ENCODE data around the gene ZNF491. TPM values are rescaled to one million over a fixed set of nuclear protein-coding genes. Genes with fewer than 3 reads are reported as not detected.
"Not testable (repeated sequence)": the region's sequence is repeated elsewhere in the genome, so short reads cannot be mapped to it uniquely, and the experiment has no call there.

The ZNF491 gene
- total RNA-seq, 2 experiments from 2014 or later: 0.33 to 0.46 TPM

GRCh38 chr19:11814029-11814699, 15.8 kb downstream of the ZNF491 start, which contains the start of gene ZNF440:
Gene ZNF440, plus strand, starts transcription at chr19:11814273. Its CDS starts 175 bp downstream, at chr19:11814448.
- Mint-ChIP-seq H3K36me3 (peaks cover 18% of the 10 kb centered on the region), H3K27me3 (no peaks in the 10 kb centered on the region), H3K9me3 (peaks cover 15% of the 10 kb centered on the region), H3K4me3 (peak within 1 kb of the TSS; percentile 85), H3K27ac (peak within 1 kb of the TSS; percentile 45), H3K4me1 (ENCODE audit: low read depth) (peaks cover 15% of the 10 kb centered on the region)
- CTCF ChIA-PET: interaction anchor here (0.7 to 4.8 kb wide), 2 partner anchors 15 to 110 kb away, joined by 3 to 85 read pairs; partner anchors contain the start of gene ZNF491
- intact Hi-C loops (cut with micrococcal nuclease): loop anchor here (1.0 to 2.0 kb wide), 2 partner anchors 16 to 35 kb away; partner anchors contain the start of genes ZNF439 and ZNF491
- POLR2A ChIA-PET: interaction anchor here (1.4 kb wide), 1 partner anchor 16 kb away, joined by 3 read pairs; the partner anchor contains the start of gene ZNF491
- DNase-seq: peak; percentile 94

GRCh38 chr19:11814700-11815035, 16.3 kb downstream of the ZNF491 start:
- peak overlapping the region; percentile 77 for H3K4me3 Mint-ChIP-seq
- CTCF ChIA-PET: interaction anchor here (4.8 kb wide), 1 partner anchor 15 kb away, joined by 85 read pairs; the partner anchor contains the start of gene ZNF491
- no peak for DNase-seq
- POLR2A ChIA-PET: interaction anchor here (1.4 kb wide), 1 partner anchor 17 kb away, joined by 3 read pairs; the partner anchor contains the start of gene ZNF491
- intact Hi-C loops (cut with micrococcal nuclease): loop anchor here (1.0 to 2.0 kb wide), 2 partner anchors 16 to 34 kb away; partner anchors contain the start of genes ZNF439 and ZNF491
- H3K27ac Mint-ChIP-seq: no peak overlapping the region
- H3K27me3 Mint-ChIP-seq: no peaks in the 10 kb centered on the region
- H3K36me3 Mint-ChIP-seq: peaks cover 18% of the 10 kb centered on the region
- peaks cover 14% of the 10 kb centered on the region for H3K9me3 Mint-ChIP-seq
- peaks cover 15% of the 10 kb centered on the region for H3K4me1 Mint-ChIP-seq (ENCODE audit: low read depth)

DNA sequence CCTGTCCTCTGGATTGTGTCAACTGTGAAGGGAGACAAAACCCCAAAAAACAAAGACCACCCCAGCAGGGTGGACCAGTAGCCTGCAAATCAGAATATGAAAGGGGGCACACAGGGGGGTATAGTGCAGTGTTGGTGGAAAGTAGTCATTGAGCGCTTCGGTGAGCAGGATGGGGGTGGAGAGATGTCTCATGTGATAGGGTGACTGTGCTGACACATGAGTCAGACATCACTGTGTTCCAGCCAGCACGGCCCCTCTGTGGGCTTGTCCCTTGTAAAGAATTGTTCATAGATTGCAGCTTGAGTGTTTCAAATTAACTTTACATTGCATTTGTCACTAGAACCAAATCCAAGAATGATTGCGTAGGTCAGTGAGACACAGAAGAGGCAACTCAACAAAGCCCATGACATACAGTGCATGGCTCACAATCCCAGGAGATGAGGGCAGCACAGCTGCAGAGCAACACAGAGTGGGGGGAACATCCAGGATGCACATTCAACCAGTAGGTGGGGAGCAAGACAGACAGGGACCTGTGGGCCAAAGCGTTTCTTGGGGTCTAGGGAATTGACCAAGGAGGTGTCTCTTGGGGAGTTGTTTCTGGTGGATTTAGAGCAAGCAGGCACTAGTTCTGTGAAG, 23.3 kb downstream of the ZNF491 start:
- H3K27ac Mint-ChIP-seq: no peak overlapping the region
- ChIA-PET POLR2A (no interaction called here), CTCF (no interaction called here)
- no peak overlapping the region for H3K4me3 Mint-ChIP-seq
- peaks cover 3% of the 10 kb centered on the region for H3K4me1 Mint-ChIP-seq (ENCODE audit: low read depth)
- peaks cover 55% of the 10 kb centered on the region for H3K36me3 Mint-ChIP-seq
- intact Hi-C loops (cut with micrococcal nuclease): no loop called here
- H3K9me3 Mint-ChIP-seq: peaks cover 45% of the 10 kb centered on the region
- DNase-seq: no peak
- no peaks in the 10 kb centered on the region for H3K27me3 Mint-ChIP-seq

GRCh38 chr19:11828957-11829876, 30.9 kb downstream of the ZNF491 start:
- H3K4me1 Mint-ChIP-seq (ENCODE audit: low read depth); CTCF ChIA-PET; H3K27ac Mint-ChIP-seq; H3K4me3 Mint-ChIP-seq; DNase-seq; POLR2A ChIA-PET; intact Hi-C loops (cut with micrococcal nuclease); H3K27me3 Mint-ChIP-seq: not testable (repeated sequence)
- peaks cover 79% of the 10 kb centered on the region for H3K9me3 Mint-ChIP-seq
- H3K36me3 Mint-ChIP-seq: peaks cover 80% of the 10 kb centered on the region

DNA sequence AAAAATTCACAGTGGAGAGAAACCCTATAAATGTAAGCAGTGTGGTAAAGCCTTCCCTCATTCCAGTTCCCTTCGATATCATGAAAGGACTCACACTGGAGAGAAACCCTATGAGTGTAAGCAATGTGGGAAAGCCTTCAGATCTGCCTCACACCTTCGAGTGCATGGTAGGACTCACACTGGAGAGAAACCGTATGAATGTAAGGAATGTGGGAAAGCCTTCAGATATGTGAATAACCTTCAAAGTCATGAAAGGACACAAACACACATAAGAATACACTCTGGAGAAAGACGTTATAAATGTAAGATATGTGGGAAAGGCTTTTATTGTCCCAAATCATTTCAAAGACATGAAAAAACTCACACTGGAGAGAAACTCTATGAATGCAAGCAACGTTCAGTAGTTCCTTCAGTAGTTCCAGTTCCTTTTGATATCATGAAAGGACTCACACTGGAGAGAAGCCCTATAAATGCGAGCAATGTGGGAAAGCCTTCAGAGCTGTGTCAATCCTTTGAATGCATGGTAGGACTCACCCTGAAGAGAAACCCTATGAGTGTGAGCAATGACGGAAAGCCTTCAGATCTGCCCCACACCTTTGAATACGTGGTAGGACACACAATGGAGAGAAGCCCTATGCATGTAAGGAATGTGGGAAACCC, 34.1 kb downstream of the ZNF491 start:
- intact Hi-C loops (cut with micrococcal nuclease): no loop called here
- Mint-ChIP-seq H3K27me3 (no peaks in the 10 kb centered on the region), H3K27ac (no peak overlapping the region), H3K9me3 (peaks cover 83% of the 10 kb centered on the region), H3K4me1 (ENCODE audit: low read depth) (no peaks in the 10 kb centered on the region), H3K36me3 (peaks cover 70% of the 10 kb centered on the region), H3K4me3 (no peak overlapping the region)
- ChIA-PET POLR2A (no interaction called here), CTCF (no interaction called here)
- DNase-seq: no peak

- H3K36me3 Mint-ChIP-seq: peaks cover 58% of the 10 kb centered on the region
- H3K4me1 Mint-ChIP-seq (ENCODE audit: low read depth): no peaks in the 10 kb centered on the region
- ChIA-PET POLR2A (no interaction called here), CTCF (no interaction called here)
- no peak for DNase-seq
- H3K27ac Mint-ChIP-seq: no peak overlapping the region
- intact Hi-C loops (cut with micrococcal nuclease): no loop called here
- H3K27me3 Mint-ChIP-seq: no peaks in the 10 kb centered on the region
- H3K9me3 Mint-ChIP-seq: peaks cover 74% of the 10 kb centered on the region
- no peak overlapping the region for H3K4me3 Mint-ChIP-seq
Observed at GRCh38 chr19:11833541-11833940, 35.2 kb downstream of the ZNF491 start.

DNA sequence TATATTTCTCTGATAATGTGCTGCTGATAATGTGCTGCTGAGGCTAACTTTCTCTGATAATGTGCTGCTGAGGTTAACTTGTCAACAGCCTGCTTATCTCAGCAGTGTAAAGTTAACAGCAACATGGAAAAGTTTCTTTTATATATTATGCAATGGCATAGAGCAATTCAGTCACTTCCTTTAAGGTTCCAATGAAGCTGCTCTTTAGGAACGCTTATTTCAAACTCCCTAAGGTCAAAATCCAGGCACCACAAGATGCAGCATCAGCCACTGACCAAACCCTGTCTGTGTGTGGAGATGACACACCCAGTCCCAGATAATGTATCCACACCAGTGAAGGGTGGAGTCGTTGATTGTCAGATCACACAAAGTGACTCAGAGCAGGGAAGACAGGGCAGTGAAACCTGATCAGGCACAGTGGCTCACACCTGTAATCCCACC, 37.3 kb downstream of the ZNF491 start:
- H3K4me1 Mint-ChIP-seq (ENCODE audit: low read depth); H3K27ac Mint-ChIP-seq; H3K4me3 Mint-ChIP-seq; H3K27me3 Mint-ChIP-seq; CTCF ChIA-PET; POLR2A ChIA-PET; DNase-seq; intact Hi-C loops (cut with micrococcal nuclease): not testable (repeated sequence)
- H3K36me3 Mint-ChIP-seq: peaks cover 42% of the 10 kb centered on the region
- H3K9me3 Mint-ChIP-seq: peaks cover 70% of the 10 kb centered on the region

- Mint-ChIP-seq H3K9me3 (peaks cover 21% of the 10 kb centered on the region), H3K4me1 (ENCODE audit: low read depth) (peaks cover 10% of the 10 kb centered on the region), H3K4me3 (no peak overlapping the region), H3K27me3 (no peaks in the 10 kb centered on the region), H3K27ac (no peak overlapping the region), H3K36me3 (peaks cover 4% of the 10 kb centered on the region)
- intact Hi-C loops (cut with micrococcal nuclease): no loop called here
- DNase-seq: no peak
- POLR2A ChIA-PET: no interaction called here
- CTCF ChIA-PET: no interaction called here
Observed at GRCh38 chr19:11843722-11844121, 45.4 kb downstream of the ZNF491 start.

DNA sequence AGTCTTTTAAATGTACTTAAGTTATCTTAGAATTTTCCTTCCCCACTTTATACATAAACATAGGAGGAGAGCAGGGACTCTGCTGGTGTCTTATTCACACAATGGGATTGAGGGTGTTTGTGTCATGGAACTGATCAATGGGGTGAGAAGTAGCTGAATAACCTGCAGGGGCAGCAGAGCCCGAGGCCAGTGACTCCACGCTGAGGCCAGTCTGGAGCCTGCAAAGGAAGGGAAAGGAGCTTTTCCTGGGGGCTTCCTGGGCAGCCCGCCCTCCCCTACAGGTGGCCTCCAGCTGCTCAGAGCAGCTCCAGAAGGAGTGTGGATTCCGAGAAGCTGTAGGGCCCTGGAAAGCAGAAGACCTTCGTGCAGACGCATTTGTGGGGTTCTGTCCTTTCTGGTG, 49.3 kb downstream of the ZNF491 start:
- DNase-seq, H3K27me3 Mint-ChIP-seq, H3K4me3 Mint-ChIP-seq, H3K27ac Mint-ChIP-seq, POLR2A ChIA-PET: not testable (repeated sequence)
- intact Hi-C loops (cut with micrococcal nuclease): loop anchor here (1.0 to 2.0 kb wide), 2 partner anchors 33 to 109 kb away; partner anchors contain the start of genes ZNF440 and ZNF823
- CTCF ChIA-PET: interaction anchor here (1.4 kb wide), 1 partner anchor 116 kb away, joined by 3 read pairs; no protein-coding TSS in a partner anchor
- Mint-ChIP-seq H3K36me3 (peaks cover 15% of the 10 kb centered on the region), H3K9me3 (peaks cover 12% of the 10 kb centered on the region), H3K4me1 (ENCODE audit: low read depth) (peaks cover 20% of the 10 kb centered on the region)

- Mint-ChIP-seq H3K4me3 (peak overlapping the region; percentile 83), H3K9me3 (peaks cover 11% of the 10 kb centered on the region), H3K4me1 (ENCODE audit: low read depth) (peaks cover 20% of the 10 kb centered on the region), H3K27ac (no peak overlapping the region), H3K36me3 (peaks cover 16% of the 10 kb centered on the region), H3K27me3 (no peaks in the 10 kb centered on the region)
- DNase-seq: no peak
- POLR2A ChIA-PET: interaction anchor here (0.6 kb wide), 1 partner anchor 81 kb away, joined by 3 read pairs; the partner anchor contains the start of gene ZNF441
- intact Hi-C loops (cut with micrococcal nuclease): loop anchor here (1.0 to 2.0 kb wide), 2 partner anchors 33 to 110 kb away; partner anchors contain the start of genes ZNF440 and ZNF823
- CTCF ChIA-PET: interaction anchor here (1.0 to 1.4 kb wide), 2 partner anchors 115 to 141 kb away, joined by 3 read pairs; no protein-coding TSS in a partner anchor
Observed at GRCh38 chr19:11848200-11848593, 49.9 kb downstream of the ZNF491 start.

All from activated CD4-positive, alpha-beta memory T cell treated with anti-CD3 and anti-CD28 coated beads for 36 hours (primary cell).